HepG2 (cell line): ENCODE data around the gene TMCO4.

Experiments used
- JUNB ChIP-seq: sonication (generic); formaldehyde crosslinking; IDR thresholded peaks from 2 replicates; pipeline ENCODE4 v1.8.0; 2022; ENCODE audit warnings: missing genetic modification reagents, mild to moderate bottlenecking, borderline replicate concordance
- KDM5B ChIP-seq: sonication (generic); formaldehyde crosslinking; IDR thresholded peaks from 2 replicates; pipeline ENCODE4 v1.4.0; 2020; ENCODE audit warnings: missing genetic modification reagents, mild to moderate bottlenecking, borderline replicate concordance
- POLR2A ChIP-seq, 2 experiments: IDR thresholded peaks; 2 replicates each; pipeline ENCODE4 v1.6.1; 2011; ENCODE audit warnings: low read depth in 2 of 2, low read length in 2 of 2, mild to moderate bottlenecking in 1 of 2, moderate library complexity in 1 of 2; ENCODE audit not compliant: insufficient read depth in 1 of 2
- ZNF138 ChIP-seq: sonication (generic); formaldehyde crosslinking; IDR thresholded peaks from 2 replicates; pipeline ENCODE4 v1.5.0; 2020; ENCODE audit warnings: mild to moderate bottlenecking, low read depth, missing genetic modification reagents
- ZNF225 ChIP-seq: sonication (generic); formaldehyde crosslinking; IDR thresholded peaks from 2 replicates; pipeline ENCODE4 v1.4.0; 2020; ENCODE audit warnings: mild to moderate bottlenecking, missing genetic modification reagents
- TF ChIP-seq, protein P1 (sequence below): sonication (generic); formaldehyde crosslinking; IDR thresholded peaks from 2 replicates; pipeline ENCODE4 v1.4.0; 2020; ENCODE audit warnings: mild to moderate bottlenecking, missing genetic modification reagents
- TF ChIP-seq, protein P2 (sequence below): IDR thresholded peaks from 2 replicates; pipeline ENCODE4 v1.6.1; 2012; ENCODE audit warnings: inconsistent platforms
- TF ChIP-seq, protein P3 (sequence below), 2 experiments: IDR thresholded peaks; 2 replicates each; pipeline ENCODE4 v1.6.1; 2011 to 2012; ENCODE audit warnings: low read length in 2 of 2, borderline replicate concordance in 1 of 2, low read depth in 1 of 2, mild to moderate bottlenecking in 1 of 2, moderate library complexity in 1 of 2
- TF ChIP-seq, protein P4 (sequence below): sonication (generic); formaldehyde crosslinking; IDR thresholded peaks from 2 replicates; pipeline ENCODE4 v1.9.0; 2022; ENCODE audit warnings: missing genetic modification reagents, mild to moderate bottlenecking, borderline replicate concordance

DNA sequence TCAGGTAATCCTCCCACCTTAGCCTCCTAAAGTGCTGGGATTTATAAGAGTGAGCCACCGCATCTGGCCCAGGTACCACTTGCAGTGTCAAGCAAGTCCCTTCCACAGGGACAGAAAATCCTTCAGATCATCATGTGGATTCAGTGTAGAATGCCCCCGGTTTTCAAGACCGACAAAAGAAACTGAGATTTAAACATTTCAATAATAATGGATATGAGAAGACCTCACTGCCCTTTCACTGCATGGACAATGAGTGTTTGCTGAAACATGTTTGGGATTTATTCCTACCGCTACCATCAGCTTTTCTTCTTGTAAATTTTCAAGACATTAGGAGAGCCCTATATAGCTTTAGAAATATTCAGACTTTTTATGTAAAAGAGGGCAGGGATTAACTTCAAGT, 93.6 kb downstream of the TMCO4 start:
- TF ChIP-seq, protein P1, sequence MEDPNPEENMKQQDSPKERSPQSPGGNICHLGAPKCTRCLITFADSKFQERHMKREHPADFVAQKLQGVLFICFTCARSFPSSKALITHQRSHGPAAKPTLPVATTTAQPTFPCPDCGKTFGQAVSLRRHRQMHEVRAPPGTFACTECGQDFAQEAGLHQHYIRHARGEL (CRISPR knock-in tag): no peak
- TF ChIP-seq, protein P2, sequence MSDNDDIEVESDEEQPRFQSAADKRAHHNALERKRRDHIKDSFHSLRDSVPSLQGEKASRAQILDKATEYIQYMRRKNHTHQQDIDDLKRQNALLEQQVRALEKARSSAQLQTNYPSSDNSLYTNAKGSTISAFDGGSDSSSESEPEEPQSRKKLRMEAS: no peak
- no peak for TF ChIP-seq ZNF138 (CRISPR knock-in tag)
- TF ChIP-seq ZNF225: no peak
- TF ChIP-seq, protein P3, sequence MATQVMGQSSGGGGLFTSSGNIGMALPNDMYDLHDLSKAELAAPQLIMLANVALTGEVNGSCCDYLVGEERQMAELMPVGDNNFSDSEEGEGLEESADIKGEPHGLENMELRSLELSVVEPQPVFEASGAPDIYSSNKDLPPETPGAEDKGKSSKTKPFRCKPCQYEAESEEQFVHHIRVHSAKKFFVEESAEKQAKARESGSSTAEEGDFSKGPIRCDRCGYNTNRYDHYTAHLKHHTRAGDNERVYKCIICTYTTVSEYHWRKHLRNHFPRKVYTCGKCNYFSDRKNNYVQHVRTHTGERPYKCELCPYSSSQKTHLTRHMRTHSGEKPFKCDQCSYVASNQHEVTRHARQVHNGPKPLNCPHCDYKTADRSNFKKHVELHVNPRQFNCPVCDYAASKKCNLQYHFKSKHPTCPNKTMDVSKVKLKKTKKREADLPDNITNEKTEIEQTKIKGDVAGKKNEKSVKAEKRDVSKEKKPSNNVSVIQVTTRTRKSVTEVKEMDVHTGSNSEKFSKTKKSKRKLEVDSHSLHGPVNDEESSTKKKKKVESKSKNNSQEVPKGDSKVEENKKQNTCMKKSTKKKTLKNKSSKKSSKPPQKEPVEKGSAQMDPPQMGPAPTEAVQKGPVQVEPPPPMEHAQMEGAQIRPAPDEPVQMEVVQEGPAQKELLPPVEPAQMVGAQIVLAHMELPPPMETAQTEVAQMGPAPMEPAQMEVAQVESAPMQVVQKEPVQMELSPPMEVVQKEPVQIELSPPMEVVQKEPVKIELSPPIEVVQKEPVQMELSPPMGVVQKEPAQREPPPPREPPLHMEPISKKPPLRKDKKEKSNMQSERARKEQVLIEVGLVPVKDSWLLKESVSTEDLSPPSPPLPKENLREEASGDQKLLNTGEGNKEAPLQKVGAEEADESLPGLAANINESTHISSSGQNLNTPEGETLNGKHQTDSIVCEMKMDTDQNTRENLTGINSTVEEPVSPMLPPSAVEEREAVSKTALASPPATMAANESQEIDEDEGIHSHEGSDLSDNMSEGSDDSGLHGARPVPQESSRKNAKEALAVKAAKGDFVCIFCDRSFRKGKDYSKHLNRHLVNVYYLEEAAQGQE (IDR thresholded peaks at IDR 0.05; ENCODE audit: borderline replicate concordance in 1 of 2, low read depth in 1 of 2, low read length in 2 of 2): no peak
- no peak for TF ChIP-seq POLR2A (IDR thresholded peaks at IDR 0.05; ENCODE audit: insufficient read depth in 1 of 2, low read depth in 2 of 2, low read length in 2 of 2)
- no peak for TF ChIP-seq KDM5B (CRISPR knock-in tag)
- TF ChIP-seq JUNB (CRISPR knock-in tag): no peak
- TF ChIP-seq, protein P4, sequence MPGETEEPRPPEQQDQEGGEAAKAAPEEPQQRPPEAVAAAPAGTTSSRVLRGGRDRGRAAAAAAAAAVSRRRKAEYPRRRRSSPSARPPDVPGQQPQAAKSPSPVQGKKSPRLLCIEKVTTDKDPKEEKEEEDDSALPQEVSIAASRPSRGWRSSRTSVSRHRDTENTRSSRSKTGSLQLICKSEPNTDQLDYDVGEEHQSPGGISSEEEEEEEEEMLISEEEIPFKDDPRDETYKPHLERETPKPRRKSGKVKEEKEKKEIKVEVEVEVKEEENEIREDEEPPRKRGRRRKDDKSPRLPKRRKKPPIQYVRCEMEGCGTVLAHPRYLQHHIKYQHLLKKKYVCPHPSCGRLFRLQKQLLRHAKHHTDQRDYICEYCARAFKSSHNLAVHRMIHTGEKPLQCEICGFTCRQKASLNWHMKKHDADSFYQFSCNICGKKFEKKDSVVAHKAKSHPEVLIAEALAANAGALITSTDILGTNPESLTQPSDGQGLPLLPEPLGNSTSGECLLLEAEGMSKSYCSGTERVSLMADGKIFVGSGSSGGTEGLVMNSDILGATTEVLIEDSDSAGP (CRISPR knock-in tag): no peak
